H9 (cell line): ENCODE results near the gene PRR29. TPM values are rescaled to one million over a fixed set of nuclear protein-coding genes. Genes with fewer than 3 reads are reported as not detected.

Experiments
- DNase-seq: peaks from one replicate; pipeline ENCODE4 v3.0.0-alpha.2; 2017
- H2AFZ ChIP-seq: one replicate; pipeline ENCODE4 v1.6.1; 2013; ENCODE audit warnings: mild to moderate bottlenecking, low read length, control low read depth, moderate library complexity
- H2AK5ac ChIP-seq: 2 replicates; pipeline ENCODE4 v1.6.1; 2013; ENCODE audit warnings: low read length, control low read depth, mixed read lengths; ENCODE audit not compliant: insufficient read length
- H2BK120ac ChIP-seq: one replicate; pipeline ENCODE4 v1.6.1; 2013; ENCODE audit warnings: low read depth, mild to moderate bottlenecking, low read length, control low read depth, inconsistent platforms; ENCODE audit not compliant: poor library complexity, severe bottlenecking
- H2BK12ac ChIP-seq: 2 replicates; pipeline ENCODE4 v1.6.1; 2013; ENCODE audit warnings: low read length, control low read depth, mixed read lengths, low read depth; ENCODE audit not compliant: insufficient read length
- H2BK15ac ChIP-seq: 2 replicates; pipeline ENCODE4 v1.6.1; 2013; ENCODE audit warnings: low read depth, low read length, control low read depth
- H2BK20ac ChIP-seq: one replicate; pipeline ENCODE4 v1.6.1; 2013; ENCODE audit warnings: low read depth, mild to moderate bottlenecking, low read length, control low read depth, inconsistent platforms; ENCODE audit not compliant: poor library complexity, severe bottlenecking
- H2BK5ac ChIP-seq: 2 replicates; pipeline ENCODE4 v1.6.1; 2013; ENCODE audit warnings: low read length, control low read depth, mixed read lengths; ENCODE audit not compliant: insufficient read length
- H3K14ac ChIP-seq: 2 replicates; pipeline ENCODE4 v1.6.1; 2013; ENCODE audit warnings: low read length, control low read depth; ENCODE audit not compliant: insufficient read depth
- H3K18ac ChIP-seq: 2 replicates; pipeline ENCODE4 v1.6.1; 2013; ENCODE audit warnings: low read depth, mild to moderate bottlenecking, mixed read lengths, low read length, control low read depth; ENCODE audit not compliant: insufficient read length
- H3K23ac ChIP-seq: 2 replicates; pipeline ENCODE4 v1.6.1; 2013; ENCODE audit warnings: low read length, control low read depth, mixed read lengths, low read depth; ENCODE audit not compliant: insufficient read length
- H3K23me2 ChIP-seq: 2 replicates; pipeline ENCODE4 v1.6.1; 2013; ENCODE audit warnings: low read depth, mild to moderate bottlenecking, mixed read lengths, low read length, control low read depth; ENCODE audit not compliant: insufficient read length, poor library complexity, severe bottlenecking
- H3K27ac ChIP-seq: 2 replicates; pipeline ENCODE4 v1.5.1; 2013; ENCODE audit warnings: low read length, control low read depth, mixed read lengths, low read depth; ENCODE audit not compliant: insufficient read length
- H3K27me3 ChIP-seq: 2 replicates; pipeline ENCODE4 v1.6.1; 2013; ENCODE audit warnings: low read length, control low read depth, inconsistent platforms; ENCODE audit not compliant: insufficient read depth
- H3K4ac ChIP-seq: 2 replicates; pipeline ENCODE4 v1.6.1; 2013; ENCODE audit warnings: low read depth, mild to moderate bottlenecking, control low read depth, inconsistent platforms, low read length, moderate library complexity
- H3K4me1 ChIP-seq: 2 replicates; pipeline ENCODE4 v1.6.1; 2013; ENCODE audit warnings: low read length, control low read depth, inconsistent platforms; ENCODE audit not compliant: insufficient read depth
- H3K4me2 ChIP-seq: 2 replicates; pipeline ENCODE4 v1.6.1; 2013; ENCODE audit warnings: low read length, control low read depth, mixed read lengths; ENCODE audit not compliant: insufficient read length, insufficient read depth
- H3K56ac ChIP-seq: 2 replicates; pipeline ENCODE4 v1.6.1; 2013; ENCODE audit warnings: low read depth, mild to moderate bottlenecking, mixed read lengths, low read length, control low read depth; ENCODE audit not compliant: insufficient read length
- H3K79me1 ChIP-seq: 2 replicates; pipeline ENCODE4 v1.6.1; 2013; ENCODE audit warnings: low read depth, mild to moderate bottlenecking, moderate library complexity, low read length, control low read depth, inconsistent platforms; ENCODE audit not compliant: insufficient read depth, poor library complexity, severe bottlenecking
- H3K79me2 ChIP-seq: 2 replicates; pipeline ENCODE4 v1.6.1; 2013; ENCODE audit warnings: low read length, control low read depth, inconsistent platforms; ENCODE audit not compliant: insufficient read depth
- H3K9ac ChIP-seq: 2 replicates; pipeline ENCODE4 v1.6.1; 2013; ENCODE audit warnings: low read length, control low read depth, mixed read lengths; ENCODE audit not compliant: insufficient read length; ENCODE audit errors: extremely low read depth
- H3K9me3 ChIP-seq: one replicate; pipeline ENCODE4 v1.6.1; 2013; ENCODE audit warnings: low read depth, low read length, inconsistent platforms; ENCODE audit not compliant: control insufficient read depth
- H3T11ph ChIP-seq: one replicate; pipeline ENCODE4 v1.6.1; 2013; ENCODE audit warnings: mild to moderate bottlenecking, low read length, control low read depth, inconsistent platforms
- H4K20me1 ChIP-seq: one replicate; pipeline ENCODE4 v1.6.1; 2013; ENCODE audit not compliant: control insufficient read depth, insufficient read length, insufficient read depth
- H4K5ac ChIP-seq: 2 replicates; pipeline ENCODE4 v1.6.1; 2013; ENCODE audit warnings: low read depth, mild to moderate bottlenecking, mixed read lengths, low read length, control low read depth; ENCODE audit not compliant: insufficient read length
- H4K8ac ChIP-seq: replicated peaks from 2 replicates; pipeline ENCODE4 v1.6.1; 2013; ENCODE audit warnings: low read length, control low read depth, mixed read lengths, low read depth; ENCODE audit not compliant: insufficient read length
- H4K91ac ChIP-seq: 2 replicates; pipeline ENCODE4 v1.6.1; 2013; ENCODE audit warnings: low read depth, mild to moderate bottlenecking, moderate library complexity, mixed read lengths, low read length, control low read depth; ENCODE audit not compliant: insufficient read length
- H3K27ac Mint-ChIP-seq, 3 experiments: 2 replicates in 2 of 3; 3 replicates in 1 of 3; pipeline ENCODE4 v1.8.0; 2020 to 2021; ENCODE audit warnings: mixed read lengths in 3 of 3, mild to moderate bottlenecking in 1 of 3, moderate library complexity in 1 of 3
- H3K27me3 Mint-ChIP-seq: 2 replicates; pipeline ENCODE4 v1.8.0; 2021; ENCODE audit warnings: low read depth, mild to moderate bottlenecking, moderate library complexity, mixed read lengths
- H3K36me3 Mint-ChIP-seq, 3 experiments: 2 replicates in 2 of 3; 3 replicates in 1 of 3; pipeline ENCODE4 v1.8.0; 2020 to 2021; ENCODE audit warnings: low read depth in 3 of 3, mixed read lengths in 3 of 3; ENCODE audit not compliant: insufficient read depth in 1 of 3
- H3K4me1 Mint-ChIP-seq, 2 experiments: 2 replicates each; pipeline ENCODE4 v1.8.0; 2020; ENCODE audit warnings: mixed read lengths in 2 of 2
- H3K4me3 Mint-ChIP-seq, 2 experiments: 2 replicates in 1 of 2; 3 replicates in 1 of 2; pipeline ENCODE4 v1.8.0; 2020 to 2021; ENCODE audit warnings: mild to moderate bottlenecking in 2 of 2, mixed read lengths in 2 of 2, moderate library complexity in 1 of 2
- H3K9me3 Mint-ChIP-seq, 2 experiments: 2 replicates in 1 of 2; 3 replicates in 1 of 2; pipeline ENCODE4 v1.8.0; 2020; ENCODE audit warnings: mild to moderate bottlenecking in 2 of 2, mixed read lengths in 2 of 2, moderate library complexity in 1 of 2
- CTCF ChIP-seq: fragments of 200-600 bp; sonication (generic); conservative IDR thresholded peaks from 3 replicates; pipeline ENCODE4 v1.8.0; 2021; ENCODE audit warnings: antibody characterized with exemption, mild to moderate bottlenecking
- WGBS: extraction: QIAGEN DNeasy Blood & Tissue Kit; methylation state at CpG from one replicate; pipeline ENCODE4 v1.1.7; 2013; ENCODE audit warnings: missing lambda C conversion rate, low lambda C conversion rate, mixed read lengths; ENCODE audit not compliant: insufficient read length; ENCODE audit errors: extremely low coverage; 5-methylcytosine and 5-hydroxymethylcytosine counted together
- total RNA-seq: library from RNA; stranded (reverse); gene quantifications from 2 replicates; pipeline ENCODE4 v1.2.1, GENCODE V29; 2021

The PRR29 gene
- total RNA-seq, 1 experiment from 2014 or later, result 0.87 TPM

- Histone ChIP-seq H3K4me2 (no peak overlapping the region), H2BK5ac (no peak overlapping the region), H2BK120ac (no peak overlapping the region), H3K79me1 (no peaks in the 10 kb centered on the region), H3K9me3 (peaks cover 5% of the 10 kb centered on the region), H3K79me2 (no peaks in the 10 kb centered on the region), H2BK20ac (no peak overlapping the region), H3T11ph (no peak overlapping the region), H2BK12ac (no peak overlapping the region), H3K4me1 (no peaks in the 10 kb centered on the region; the same call in 1 of the 2 replicates), H4K91ac (no peak overlapping the region), H4K8ac (no peak overlapping the region), H3K27me3 (no peaks in the 10 kb centered on the region), H3K14ac (no peak overlapping the region), H2AFZ (no peak overlapping the region), H3K18ac (no peak overlapping the region), H3K27ac (no peak overlapping the region), H3K23me2 (no peaks in the 10 kb centered on the region), H3K9ac (no peak overlapping the region), H4K5ac (no peak overlapping the region), H3K23ac (no peak overlapping the region), H3K4ac (no peak overlapping the region), H2BK15ac (no peak overlapping the region), H3K56ac (no peak overlapping the region), H4K20me1 (no peaks in the 10 kb centered on the region), H2AK5ac (no peak overlapping the region)
- Mint-ChIP-seq H3K27ac (no peak overlapping the region), H3K9me3 (peaks cover 15% of the 10 kb centered on the region in 2 experiments), H3K27me3 (peaks cover 3% of the 10 kb centered on the region; the same call in 1 of the 2 replicates), H3K4me3 (no peak overlapping the region), H3K36me3 (peaks cover 6 to 13% (median 11%) of the 10 kb centered on the region in 3 experiments; a peak in 6 of 7 replicates), H3K4me1 (peaks cover 8 to 26% of the 10 kb centered on the region in 2 experiments)
- DNase-seq, result peak; percentile 71
- WGBS, result no CpG with 5 or more reads among the region's 13 CpGs
- TF ChIP-seq CTCF, result peak; percentile 54
Measured at GRCh38 chr17:63985387-63986140, 12.6 kb upstream of the PRR29 start.
